CD4-positive, alpha-beta T cell treated with Interleukin-4 for 4 hours (primary cell): ENCODE data around the gene PLEKHN1.

Experiments used
- DNase-seq: peaks from one replicate; pipeline ENCODE4 v3.0.0-alpha.2; 2020

Gene PLEKHN1, protein sequence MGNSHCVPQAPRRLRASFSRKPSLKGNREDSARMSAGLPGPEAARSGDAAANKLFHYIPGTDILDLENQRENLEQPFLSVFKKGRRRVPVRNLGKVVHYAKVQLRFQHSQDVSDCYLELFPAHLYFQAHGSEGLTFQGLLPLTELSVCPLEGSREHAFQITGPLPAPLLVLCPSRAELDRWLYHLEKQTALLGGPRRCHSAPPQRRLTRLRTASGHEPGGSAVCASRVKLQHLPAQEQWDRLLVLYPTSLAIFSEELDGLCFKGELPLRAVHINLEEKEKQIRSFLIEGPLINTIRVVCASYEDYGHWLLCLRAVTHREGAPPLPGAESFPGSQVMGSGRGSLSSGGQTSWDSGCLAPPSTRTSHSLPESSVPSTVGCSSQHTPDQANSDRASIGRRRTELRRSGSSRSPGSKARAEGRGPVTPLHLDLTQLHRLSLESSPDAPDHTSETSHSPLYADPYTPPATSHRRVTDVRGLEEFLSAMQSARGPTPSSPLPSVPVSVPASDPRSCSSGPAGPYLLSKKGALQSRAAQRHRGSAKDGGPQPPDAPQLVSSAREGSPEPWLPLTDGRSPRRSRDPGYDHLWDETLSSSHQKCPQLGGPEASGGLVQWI

DNA sequence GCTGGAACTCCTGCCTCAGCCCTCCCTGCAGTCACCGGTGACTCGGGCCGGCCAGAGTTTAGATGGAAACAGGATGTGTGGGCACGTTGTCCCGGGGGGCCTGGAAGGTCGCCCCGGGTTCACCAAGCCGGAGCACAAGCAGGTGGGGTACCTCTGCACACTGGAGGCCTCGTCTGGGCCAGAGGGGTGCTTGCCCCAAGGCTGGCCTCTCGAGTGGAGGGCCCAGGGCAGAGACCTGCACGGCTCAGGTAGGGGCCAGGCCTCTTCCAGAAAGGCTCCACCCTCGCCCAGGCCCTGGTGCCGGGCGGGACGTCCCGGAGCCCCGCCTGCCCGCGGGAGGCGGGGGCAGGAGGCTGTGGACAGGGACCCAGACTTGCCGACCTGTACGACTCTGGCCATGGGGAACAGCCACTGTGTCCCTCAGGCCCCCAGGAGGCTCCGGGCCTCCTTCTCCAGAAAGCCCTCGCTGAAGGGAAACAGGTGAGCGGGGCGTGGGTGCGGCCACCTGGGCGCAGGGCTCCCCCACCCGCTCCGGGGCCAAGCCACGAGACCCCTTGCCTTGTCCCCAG is at the start of gene PLEKHN1:
TSS of gene PLEKHN1 (plus strand) at position 348 of the 569 bp plus-strand sequence. CDS start at position 398, 50 bp downstream.
- DNase-seq: peak; percentile 25

DNA sequence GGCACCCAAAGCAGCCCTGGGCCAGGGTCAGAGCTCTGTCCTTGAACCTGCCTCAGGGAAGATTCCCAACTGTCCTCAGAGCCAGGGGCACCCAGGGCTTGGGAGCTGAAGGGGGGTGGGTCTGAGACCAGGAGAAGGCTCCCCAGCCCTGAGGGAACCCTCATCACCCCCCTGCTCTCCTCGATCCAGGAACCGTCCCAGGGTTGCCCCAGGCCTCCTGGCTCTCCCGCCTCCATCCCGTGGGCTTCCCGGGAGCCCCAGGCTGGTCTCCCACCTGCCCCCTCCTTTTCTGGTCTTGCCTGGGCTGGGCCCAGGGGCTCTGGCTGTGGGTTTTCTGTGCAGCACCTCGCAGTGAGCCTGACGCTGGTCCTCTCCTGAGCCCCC is 49.2 kb upstream of the PLEKHN1 start:
- DNase-seq: no peak

DNA sequence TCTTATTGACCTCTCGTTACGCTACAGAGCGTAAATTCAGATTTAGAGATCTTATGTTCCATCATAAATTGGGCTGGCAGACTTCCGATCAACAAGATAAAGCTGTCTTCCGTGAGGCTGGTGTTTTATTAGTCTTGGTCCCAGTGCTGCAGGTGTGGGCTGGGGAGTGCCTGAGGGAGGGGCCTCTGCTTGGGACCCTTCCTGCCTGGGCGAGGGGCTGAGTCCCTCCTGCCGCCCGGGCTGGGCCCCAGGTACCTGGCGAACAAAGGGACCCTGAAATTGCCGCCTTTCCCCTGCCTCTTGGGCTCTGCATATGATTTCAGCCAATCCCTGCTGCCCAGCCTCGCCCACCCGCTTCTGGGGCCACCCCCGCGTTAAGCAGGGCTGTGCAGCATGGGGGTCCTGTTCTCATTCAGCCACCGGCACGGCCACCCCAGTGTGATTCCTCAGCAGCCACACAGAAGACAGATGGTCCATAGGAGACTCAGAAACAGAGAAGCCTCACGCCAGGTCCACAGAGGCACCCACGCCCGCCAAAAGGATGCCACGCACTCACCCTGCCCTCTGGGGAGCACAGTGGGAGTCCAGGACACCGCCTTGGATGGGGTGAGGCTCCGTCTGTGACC is 48.7 kb upstream of the PLEKHN1 start:
- DNase-seq: no peak

DNA sequence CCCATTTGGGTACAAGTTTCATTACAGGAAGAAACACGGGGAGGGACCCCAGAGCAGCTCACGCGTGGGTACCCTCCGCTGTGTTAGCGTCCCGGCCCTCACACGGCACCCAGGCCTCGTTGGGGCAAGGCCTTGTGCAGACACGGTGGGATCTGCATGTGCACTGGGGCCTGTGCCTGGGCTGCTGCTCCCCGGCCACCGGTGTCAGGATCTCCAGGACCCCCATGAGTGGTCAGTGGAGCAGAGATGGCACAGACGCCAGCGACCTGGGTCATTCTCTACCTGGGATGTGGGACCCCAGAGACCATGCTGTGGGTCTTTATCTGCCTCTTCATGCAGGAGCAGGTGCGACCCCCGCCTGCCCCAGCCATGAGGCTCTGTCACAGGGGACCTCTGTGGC is 47.9 kb upstream of the PLEKHN1 start:
- no peak for DNase-seq

DNA sequence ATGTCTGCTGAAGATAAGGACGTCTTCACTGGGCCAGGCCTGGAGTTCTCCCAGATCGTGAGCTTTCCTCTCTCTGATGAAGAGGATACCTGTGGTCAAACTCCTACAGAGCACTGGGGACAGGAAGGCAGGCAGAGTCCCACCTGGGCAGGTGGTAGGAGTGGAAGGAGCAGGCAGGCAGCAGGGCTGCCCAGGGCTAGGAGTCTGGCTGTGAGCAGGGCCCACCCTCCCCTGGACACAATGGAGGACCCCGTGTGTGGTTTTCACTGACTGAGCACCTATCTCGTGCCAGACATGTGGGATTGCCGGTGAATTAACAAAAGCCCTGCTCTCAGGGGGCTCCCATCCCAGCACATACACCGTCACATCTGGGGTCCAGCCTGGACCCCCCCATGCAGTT is 47.4 kb upstream of the PLEKHN1 start:
- no peak for DNase-seq

DNA sequence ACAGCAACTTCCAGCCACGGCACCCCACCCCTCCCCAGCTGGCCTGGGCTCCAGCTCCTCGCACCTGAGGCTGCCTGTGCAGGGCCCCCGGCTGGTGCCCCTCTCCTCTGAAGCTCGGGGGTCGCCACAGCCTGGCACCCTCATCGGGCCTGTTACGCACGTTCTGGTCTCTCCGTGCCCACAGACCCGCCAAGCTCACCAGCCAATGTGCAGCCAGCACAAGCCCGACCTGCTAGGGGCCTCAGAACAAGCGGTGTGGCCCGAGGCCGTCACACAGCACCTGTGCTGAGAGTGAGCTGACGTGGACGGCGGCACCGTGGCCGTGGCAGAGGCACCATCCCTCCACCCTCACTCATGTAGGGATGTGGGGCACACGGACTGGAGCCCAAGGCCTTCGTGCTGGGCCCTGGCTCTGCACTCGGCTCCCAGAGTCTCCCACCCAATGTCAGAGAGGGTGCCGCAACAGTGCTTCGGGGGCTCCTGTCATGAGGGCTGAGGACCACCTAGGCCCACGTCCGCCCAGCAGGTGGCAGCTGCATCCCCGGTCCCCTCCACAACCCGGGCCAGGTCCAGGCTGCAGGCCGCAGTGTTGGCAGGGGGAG is 46.9 kb upstream of the PLEKHN1 start:
- DNase-seq: no peak

DNA sequence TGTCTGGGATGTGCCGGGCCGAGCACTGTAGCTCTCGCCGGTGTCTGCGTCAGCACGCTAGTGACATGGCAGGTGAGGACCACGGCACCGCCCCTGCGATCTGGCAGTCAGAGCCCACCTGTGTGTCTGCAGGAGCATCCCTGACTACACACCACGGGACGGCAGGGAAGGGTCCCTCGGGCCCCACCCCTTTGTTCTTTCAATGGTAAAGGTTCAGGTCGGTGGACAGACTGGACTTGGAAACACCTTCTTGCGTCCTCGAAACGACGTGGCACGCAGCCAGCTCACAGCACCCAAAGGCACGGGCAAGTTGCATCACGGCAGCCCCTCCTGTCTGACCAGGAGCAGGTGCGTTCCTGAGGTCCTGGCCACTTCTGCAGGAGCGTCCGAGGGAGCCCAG is 46.3 kb upstream of the PLEKHN1 start:
- no peak for DNase-seq

DNA sequence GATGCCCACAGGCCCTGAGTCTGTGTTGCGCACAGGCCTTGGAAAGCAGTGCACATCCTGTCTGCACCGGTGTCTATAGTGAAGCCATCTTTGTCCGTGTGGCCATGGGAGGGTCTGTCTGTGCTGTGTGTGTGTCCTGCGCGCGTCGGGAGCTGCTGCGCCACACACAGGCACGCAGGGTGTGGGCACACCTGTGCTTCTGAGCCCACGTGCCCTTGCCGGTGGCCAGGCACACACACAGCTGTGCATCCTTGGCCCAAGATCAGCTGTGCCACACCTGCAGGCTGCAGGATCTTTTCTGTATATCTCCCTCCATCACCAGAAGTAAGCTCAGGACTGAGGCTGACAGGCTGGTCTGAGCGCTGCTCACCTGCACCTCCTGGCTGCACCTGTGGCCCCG is 45.8 kb upstream of the PLEKHN1 start:
- DNase-seq: no peak

DNA sequence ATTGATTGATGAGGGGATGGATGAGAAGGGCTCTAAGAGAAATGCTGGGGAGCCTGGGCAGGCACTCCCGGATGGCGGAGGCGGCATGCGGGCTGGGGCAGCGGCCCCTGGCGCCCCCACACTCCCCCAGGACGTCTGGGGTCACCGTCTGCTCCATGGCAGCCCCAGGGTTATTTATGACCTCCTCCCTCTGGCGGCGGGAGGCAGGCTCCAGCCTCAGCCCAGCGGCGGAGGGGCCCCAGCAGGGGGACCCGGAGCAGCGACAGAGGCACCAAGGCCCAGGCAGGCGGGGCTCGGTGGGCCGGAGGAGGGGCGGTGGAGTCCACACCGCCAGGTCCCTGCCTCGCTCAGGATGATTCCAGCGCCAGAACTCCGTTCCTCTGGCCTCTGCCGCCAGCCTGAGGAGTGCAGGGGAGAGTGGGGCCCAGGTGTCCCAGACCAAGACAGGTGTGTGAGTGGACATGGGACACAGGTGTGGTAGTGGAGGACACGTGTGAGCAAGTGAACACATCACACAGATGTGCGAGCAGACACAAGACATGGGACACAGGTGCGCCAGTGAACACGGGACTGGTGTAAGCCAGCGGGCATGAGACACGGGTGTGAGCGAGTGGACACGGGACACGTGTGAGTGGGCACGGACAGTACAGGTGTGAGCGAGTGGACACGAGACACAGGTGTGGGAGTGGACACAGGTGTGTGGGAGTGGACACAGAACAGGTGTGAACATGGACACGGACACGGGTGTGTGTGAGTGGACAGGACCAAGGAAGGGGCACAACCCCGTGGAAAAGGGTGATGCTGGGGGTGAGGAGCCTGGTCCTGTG is 45.1 kb upstream of the PLEKHN1 start:
- DNase-seq: peak; percentile 19

DNA sequence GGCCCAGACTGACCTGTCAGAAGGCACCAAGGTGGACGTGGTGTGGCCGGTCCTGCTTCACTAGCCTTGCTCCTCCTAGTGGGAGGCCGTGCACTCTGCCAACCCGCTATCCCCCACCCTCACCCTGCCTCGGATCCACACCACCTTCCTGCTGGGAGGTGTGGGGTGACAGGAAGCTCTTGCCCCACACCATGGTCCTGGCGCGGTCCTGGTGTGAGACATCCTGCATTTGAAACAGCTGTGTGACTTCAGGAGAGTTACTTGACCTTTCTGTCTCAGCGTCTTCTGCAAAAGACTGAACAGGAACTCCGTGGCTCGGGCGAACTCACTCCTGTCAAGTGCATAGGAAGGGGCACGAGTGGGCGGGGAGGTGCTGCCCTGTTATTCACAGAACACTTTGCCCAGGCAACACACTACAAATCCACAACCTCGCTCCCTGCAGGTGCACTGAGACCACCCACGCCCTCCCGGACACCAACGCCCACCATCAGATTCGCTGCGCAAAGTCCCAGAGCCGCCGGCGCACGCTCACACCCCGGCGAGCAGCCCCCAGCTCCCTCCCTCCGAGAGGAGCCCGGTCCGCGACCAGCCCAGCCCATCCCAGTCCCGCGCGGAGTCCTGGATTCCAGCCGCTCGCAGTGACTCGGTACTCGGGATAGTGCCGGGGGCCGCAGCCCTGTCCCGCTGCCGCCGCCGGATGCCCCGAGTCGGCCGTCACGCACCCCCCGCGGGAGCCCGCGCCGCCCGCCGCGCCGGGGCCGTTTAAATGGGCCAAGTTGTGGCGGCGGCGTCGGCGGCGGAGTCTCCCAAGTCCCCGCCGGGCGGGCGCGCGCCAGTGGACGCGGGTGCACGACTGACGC is 42.9 kb upstream of the PLEKHN1 start, which contains the start of gene SAMD11:
TSS of gene SAMD11 (plus strand) at position 793 of the 860 bp plus-strand sequence. CDS start 509 bp downstream, outside the sequence.
- peak; percentile 61 for DNase-seq

DNA sequence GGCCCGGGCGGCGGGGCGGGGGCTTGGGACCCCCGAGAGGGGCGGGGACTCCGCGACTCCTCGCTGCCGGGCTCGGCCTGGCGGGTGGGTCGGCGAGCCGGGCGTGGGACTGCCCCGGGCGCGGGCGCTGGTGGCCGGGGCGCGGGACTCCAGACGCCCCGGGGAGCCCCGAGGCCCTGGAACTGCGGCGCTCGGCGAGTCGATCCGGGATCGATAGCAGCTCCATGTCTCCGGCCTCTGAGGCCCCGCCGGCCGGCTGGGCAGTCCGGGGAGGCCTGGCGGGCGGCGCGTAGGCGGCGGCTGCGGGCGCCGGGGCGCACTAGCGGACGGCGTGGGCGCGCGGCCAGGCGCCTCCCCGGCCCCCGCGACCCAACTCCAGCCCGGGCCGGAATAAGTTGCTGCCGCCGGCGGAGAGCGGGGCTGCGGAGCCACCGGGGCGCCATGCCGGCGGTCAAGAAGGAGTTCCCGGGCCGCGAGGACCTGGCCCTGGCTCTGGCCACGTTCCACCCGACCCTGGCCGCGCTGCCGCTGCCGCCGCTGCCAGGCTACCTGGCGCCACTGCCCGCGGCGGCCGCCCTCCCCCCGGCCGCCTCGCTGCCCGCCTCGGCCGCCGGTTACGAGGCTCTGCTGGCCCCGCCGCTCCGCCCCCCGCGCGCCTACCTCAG is 42.2 kb upstream of the PLEKHN1 start:
- DNase-seq: no peak

DNA sequence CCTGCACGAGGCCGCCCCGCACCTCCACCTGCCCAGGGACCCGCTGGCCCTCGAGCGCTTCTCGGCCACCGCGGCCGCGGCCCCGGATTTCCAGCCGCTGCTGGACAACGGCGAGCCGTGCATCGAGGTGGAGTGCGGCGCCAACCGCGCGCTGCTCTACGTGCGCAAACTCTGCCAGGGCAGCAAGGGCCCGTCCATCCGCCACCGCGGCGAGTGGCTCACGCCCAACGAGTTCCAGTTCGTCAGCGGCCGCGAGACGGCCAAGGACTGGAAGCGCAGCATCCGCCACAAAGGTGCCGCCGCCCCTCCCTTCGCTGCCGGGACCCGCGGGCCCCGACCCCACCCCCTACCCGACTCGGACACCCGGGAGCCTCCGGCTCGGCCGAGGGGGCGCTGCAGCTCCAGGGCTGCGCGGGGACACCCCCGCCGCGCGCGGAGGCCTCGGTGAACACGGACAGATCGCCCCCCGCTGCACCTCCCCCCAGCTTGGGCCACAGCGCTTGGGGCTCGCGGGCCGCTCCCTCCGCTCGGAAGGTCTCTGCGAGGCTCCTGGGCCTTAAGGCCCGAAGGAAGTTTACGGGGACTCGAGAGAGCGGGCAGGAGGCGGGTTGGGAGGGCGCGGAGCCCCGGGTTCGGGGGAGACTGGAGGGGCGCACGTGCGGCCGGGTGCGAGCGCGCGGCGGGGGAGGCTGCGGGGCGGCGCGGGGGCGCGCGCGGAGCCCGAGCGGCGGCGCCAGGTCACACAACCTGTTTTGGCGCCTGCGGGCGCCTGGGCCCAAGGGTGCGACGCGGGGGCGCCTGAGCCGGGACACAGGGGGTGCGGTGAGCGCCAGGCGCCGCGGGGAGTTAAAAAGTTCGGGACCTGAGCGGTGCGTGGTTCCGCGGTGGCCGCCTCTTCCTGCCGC is 41.4 kb upstream of the PLEKHN1 start:
- DNase-seq: no peak

DNA sequence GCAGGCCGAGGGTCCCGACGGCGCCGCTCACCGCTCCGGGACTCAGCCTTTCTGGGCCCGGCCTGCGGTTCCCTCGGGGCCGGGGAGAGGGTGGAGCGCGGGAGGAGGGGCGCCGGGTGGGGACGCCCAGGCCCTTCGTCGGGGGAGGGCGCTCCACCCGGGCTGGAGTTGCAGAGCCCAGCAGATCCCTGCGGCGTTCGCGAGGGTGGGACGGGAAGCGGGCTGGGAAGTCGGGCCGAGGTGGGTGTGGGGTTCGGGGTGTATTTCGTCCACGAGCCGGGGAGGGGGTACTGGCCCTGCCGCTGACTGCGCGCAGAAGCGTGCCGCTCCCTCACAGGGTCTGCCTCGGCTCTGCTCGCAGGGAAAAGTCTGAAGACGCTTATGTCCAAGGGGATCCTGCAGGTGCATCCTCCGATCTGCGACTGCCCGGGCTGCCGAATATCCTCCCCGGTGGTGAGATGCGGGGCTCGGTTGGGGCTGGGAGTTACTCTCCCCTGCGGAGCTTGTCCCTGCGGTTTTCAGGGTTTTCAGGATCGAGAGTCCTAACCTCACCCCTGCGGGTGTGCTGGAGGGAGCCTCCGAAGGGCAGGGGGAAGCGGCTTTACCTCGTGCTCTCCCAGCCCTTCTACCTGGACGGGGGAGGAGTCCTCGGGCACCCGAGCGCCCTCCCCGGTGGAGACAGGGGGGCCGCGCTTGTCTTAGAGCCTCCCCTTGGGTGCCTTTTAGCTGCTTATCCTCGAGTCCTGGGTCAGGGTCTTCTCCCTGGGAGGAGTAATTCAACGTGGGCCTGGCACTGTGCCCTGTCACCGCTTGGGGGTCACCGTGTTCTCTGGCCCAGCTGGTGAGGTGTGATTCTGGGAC is 40.5 kb upstream of the PLEKHN1 start:
- no peak for DNase-seq

DNA sequence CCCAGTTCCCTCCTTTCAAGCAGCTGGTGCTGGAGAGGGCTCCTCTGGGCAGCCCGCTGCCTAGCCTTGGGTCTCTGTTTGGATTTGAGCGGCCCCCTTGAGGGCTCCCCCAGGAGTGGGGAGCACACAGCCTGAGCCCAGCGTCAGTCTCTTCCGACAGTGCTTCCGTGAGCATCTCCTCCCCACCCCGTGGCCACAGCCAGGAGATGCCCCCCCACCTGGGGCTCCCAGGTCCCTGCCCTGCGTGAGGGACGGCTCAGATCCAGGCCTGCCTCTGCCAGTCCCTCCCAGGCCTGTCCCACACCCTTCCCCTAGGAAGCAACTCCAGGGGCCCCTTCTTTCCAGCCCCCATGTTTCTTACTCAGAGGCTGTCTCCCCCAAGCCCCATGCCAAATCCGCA is 39.0 kb upstream of the PLEKHN1 start:
- DNase-seq: no peak

DNA sequence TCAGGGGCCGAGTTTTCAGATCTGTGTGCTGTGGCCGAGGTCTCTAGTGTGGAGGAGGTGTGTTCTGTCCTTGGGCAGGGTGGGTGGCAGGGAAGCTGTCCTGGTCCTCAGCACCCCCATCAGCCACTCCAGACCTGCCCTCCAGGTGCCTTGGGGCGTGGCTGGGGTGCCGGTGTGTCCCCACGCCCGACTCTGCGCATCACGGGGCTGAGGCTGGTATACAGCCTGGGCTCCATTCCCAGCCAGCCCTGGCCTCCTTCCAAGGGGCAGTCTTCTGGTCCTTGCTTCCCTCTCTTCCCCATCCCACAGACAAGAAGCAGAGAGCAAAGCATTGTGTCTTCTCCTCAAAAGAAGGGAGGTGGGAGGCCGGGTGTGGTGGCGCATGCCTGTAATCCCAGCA is 38.5 kb upstream of the PLEKHN1 start:
- no peak for DNase-seq

DNA sequence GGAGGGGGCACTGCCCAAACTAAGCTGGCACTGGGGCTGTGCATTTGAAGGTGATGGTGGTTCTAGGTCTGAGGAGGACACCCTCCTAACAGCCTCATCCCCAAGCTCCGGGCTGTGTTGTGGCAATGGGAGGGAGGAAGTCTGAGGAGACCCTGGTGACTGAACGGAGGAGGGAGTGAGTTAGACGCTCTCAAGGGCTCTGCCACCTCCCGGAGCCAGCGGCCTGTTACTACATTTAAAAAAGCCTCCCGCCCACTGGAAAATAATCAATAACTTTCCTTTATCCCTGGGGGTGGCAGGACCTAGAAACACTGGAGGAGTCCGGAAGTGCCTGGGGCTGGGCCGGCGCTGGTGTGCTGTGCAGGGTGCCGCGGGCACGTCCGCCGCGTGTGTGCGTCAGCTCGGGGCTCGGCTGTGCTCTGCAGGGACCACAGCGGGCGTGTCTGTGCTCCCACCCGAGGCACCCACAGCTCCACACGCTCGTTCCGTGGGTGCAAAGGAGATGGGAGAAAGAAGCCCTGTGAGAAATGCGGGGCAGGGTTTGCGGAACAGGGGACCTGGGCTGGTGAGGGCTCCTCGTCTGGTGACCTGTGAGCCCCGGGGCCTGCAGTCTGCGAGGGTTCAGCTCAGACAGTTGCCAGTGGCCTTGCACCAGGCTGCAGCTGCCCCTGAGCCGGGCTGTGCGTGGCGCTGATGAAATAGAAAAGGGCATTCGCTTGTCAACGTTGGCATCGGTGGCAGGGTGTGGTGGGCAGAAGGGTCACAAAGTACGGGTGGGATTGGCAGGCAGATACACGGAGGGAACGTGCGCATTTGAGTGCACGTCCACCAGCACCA is 37.2 kb upstream of the PLEKHN1 start:
- DNase-seq: no peak
